NCI-H82 treated with DMSO at 0.1 percent for 48 hours (cell line): ENCODE measurements around the gene SHOX.
"Not testable (repeated sequence)": the region's sequence is repeated elsewhere in the genome, so short reads cannot be mapped to it uniquely, and the experiment has no call there.

ENCODE experiments used
- DNase-seq: peaks from one replicate; lab custom pipeline; 2025; ENCODE audit not compliant: unreplicated experiment; lab: John Stamatoyannopoulos, UW

The SHOX gene

GRCh38 chrX:630612-631496, at the start of gene SHOX:
Gene SHOX (plus strand): TSS chrX:630791. CDS start chrX:630898, 107 bp downstream.
- no peak for DNase-seq

DNA sequence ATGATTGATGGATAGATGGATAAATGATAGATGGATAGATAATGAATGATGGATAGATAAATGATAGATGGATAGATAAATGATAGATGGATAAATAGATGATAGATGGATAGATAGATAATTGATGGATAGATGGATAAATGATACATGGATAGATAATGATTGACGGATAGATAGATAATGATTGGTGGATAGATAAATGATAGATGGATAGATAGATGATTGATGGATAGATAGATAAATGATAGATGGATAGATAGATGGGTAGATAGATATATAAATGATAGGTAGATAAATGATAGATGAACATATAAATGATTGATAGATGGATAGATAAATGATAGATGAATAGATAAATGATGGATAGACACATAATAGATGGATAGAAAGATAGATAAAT, 49.5 kb upstream of the SHOX start:
- DNase-seq: no peak

- DNase-seq: no peak
Observed at GRCh38 chrX:581720-582298, 48.8 kb upstream of the SHOX start.

- no peak for DNase-seq
Observed at GRCh38 chrX:584572-584971, 46.0 kb upstream of the SHOX start.

DNA sequence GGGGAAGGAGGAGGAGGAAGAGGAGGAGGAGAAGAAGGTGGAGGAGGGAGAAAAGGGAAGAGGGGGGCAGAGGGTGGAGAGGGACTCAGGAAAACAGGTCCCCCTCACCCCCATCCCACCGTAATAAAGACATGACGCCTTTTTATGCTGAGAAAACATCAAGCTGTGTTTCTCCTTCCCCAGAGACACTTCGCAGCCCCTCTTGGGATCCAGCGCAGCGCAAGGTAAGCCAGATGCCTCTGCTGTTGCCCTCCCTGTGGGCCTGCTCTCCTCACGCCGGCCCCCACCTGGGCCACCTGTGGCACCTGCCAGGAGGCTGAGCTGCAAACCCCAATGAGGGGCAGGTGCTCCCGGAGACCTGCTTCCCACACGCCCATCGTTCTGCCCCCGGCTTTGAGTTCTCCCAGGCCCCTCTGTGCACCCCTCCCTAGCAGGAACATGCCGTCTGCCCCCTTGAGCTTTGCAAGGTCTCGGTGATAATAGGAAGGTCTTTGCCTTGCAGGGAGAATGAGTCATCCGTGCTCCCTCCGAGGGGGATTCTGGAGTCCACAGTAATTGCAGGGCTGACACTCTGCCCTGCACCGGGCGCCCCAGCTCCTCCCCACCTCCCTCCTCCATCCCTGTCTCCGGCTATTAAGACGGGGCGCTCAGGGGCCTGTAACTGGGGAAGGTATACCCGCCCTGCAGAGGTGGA, 45.3 kb upstream of the SHOX start:
- no peak for DNase-seq

- no peak for DNase-seq
Observed at GRCh38 chrX:586351-586750, 44.2 kb upstream of the SHOX start.

- not testable (repeated sequence) for DNase-seq
Observed at GRCh38 chrX:589261-589660, 41.3 kb upstream of the SHOX start.

GRCh38 chrX:590693-591404, 39.7 kb upstream of the SHOX start:
- no peak for DNase-seq

GRCh38 chrX:599837-600715, 30.5 kb upstream of the SHOX start:
- no peak for DNase-seq

- not testable (repeated sequence) for DNase-seq
Observed at GRCh38 chrX:603029-603428, 27.6 kb upstream of the SHOX start.

- not testable (repeated sequence) for DNase-seq
Observed at GRCh38 chrX:604616-605015, 26.0 kb upstream of the SHOX start.

DNA sequence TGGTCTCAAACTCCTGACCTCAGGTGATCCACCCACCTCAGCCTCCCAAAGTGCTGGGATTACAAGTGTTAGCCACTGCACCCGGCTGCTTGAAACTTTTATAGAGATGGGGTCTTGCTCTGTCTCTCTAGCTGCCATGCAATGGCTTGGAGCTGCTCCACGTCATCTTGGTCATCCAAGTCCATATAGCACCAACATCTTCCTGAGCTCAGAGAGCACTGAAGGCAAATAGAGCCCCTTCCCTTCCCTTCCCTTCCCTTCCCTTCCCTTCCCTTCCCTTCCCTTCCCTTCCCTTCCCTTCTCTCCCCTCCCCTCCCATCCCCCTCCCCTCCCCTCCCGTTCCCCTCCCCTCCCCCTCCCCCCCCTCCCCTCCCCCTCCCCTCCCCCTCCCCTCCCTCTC, 22.5 kb upstream of the SHOX start:
- not testable (repeated sequence) for DNase-seq

DNA sequence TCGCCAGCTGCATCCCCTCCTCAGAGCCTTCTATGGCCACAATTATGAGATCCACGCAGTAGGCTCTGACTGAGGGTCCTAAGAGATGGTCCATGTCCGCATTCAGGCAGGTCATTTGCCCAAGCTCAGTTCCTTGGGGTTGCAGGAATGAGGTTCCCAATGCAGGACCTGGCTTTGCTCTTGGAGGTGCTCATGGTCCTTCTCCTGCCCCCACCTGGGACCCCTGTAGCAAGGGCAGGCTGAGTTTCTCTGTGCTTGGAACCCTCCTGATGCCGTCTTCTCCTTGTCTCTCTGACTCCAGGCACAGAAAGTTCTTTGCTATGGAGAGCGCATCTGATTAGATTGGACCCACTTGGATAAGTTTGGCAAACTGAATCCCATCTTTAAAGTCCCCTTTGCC, 16.5 kb upstream of the SHOX start:
- no peak for DNase-seq

GRCh38 chrX:617401-617800, 13.2 kb upstream of the SHOX start:
- no peak for DNase-seq

DNA sequence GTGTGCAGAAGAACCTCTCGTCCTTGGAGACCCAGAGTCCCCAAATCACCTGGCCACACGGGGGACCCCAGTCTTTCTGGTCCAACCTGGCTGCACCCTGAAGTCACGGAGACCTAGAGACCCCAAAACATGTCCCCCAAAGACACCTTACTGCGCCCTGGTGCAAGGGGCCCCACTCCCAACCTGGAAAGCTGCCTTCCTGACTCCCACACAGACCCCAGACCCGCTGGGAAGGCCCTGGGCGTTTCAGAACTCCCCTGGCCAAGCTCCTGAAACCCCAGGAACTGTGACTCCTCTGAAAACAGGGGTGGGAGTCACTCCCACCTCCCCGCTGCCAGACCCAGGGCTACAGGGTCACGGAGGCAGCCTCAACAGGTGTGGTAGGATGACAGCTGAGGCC, 12.7 kb upstream of the SHOX start:
- no peak for DNase-seq

DNA sequence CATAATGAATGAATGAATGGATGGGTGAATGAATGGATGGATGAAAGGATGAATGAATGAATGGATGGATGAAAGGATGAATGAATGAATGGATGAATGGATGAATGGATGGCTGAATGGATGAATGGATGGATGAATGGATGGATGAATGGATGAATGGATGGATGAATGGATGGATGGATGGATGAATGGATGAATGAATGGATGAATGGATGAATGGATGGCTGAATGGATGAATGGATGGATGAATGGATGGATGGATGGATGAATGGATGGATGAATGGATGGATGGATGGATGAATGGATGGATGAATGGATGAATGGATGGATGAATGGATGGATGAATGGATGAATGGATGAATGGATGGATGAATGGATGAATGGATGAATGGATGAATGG, 12.3 kb upstream of the SHOX start:
- not testable (repeated sequence) for DNase-seq

- DNase-seq: no peak
Observed at GRCh38 chrX:618761-619450, 11.7 kb upstream of the SHOX start.

GRCh38 chrX:619451-619811, 11.2 kb upstream of the SHOX start:
- no peak for DNase-seq

GRCh38 chrX:619812-620531, 10.6 kb upstream of the SHOX start:
- DNase-seq: no peak
